Activated CD8-positive, alpha-beta memory T cell treated with anti-CD3 and anti-CD28 coated beads, Interleukin-2, amount 50 U/mL, for 1 hour (primary cell): ENCODE results near the gene PLN.

Source experiments
- DNase-seq: peaks from one replicate; pipeline ENCODE4 v3.0.0-alpha.2; 2020; ENCODE audit errors: extremely low read depth

The PLN gene

GRCh38 chr6:118537574-118537973 is 10.5 kb upstream of the PLN start:
- DNase-seq = no peak

GRCh38 chr6:118542184-118542952 is 5.7 kb upstream of the PLN start:
- DNase-seq = no peak

GRCh38 chr6:118544105-118544504 is 4.0 kb upstream of the PLN start:
- no peak for DNase-seq

GRCh38 chr6:118546164-118546879 is 1.8 kb upstream of the PLN start:
- DNase-seq = no peak

- DNase-seq = no peak
These were observed 1.2 kb upstream of the PLN start for GRCh38 chr6:118546880-118547218.

- no peak for DNase-seq
These were observed 517 bp downstream of the PLN start for GRCh38 chr6:118548613-118549012.

GRCh38 chr6:118551063-118552053 is 3.3 kb downstream of the PLN start:
- DNase-seq = no peak

GRCh38 chr6:118553132-118553531 is 5.0 kb downstream of the PLN start:
- no peak for DNase-seq

GRCh38 chr6:118554698-118555097 is 6.6 kb downstream of the PLN start:
- DNase-seq = no peak

GRCh38 chr6:118558464-118559217 is 10.5 kb downstream of the PLN start:
- no peak for DNase-seq

- DNase-seq = no peak
These were observed 11.6 kb downstream of the PLN start for GRCh38 chr6:118559659-118560058.

- DNase-seq = no peak
These were observed 14.2 kb downstream of the PLN start for GRCh38 chr6:118562248-118562647.

GRCh38 chr6:118562959-118563358 is 14.9 kb downstream of the PLN start:
- DNase-seq = no peak

GRCh38 chr6:118565311-118565960 is 17.3 kb downstream of the PLN start:
- no peak for DNase-seq

GRCh38 chr6:118567974-118568373 is 19.9 kb downstream of the PLN start:
- DNase-seq = no peak

- DNase-seq = no peak
These were observed 21.4 kb downstream of the PLN start for GRCh38 chr6:118569498-118569897.

GRCh38 chr6:118571121-118571520 is 23.0 kb downstream of the PLN start:
- no peak for DNase-seq

GRCh38 chr6:118574051-118574865 is 26.2 kb downstream of the PLN start:
- DNase-seq = no peak

- DNase-seq = no peak
These were observed 29.9 kb downstream of the PLN start for GRCh38 chr6:118577972-118578371.

GRCh38 chr6:118578617-118579016 is 30.5 kb downstream of the PLN start:
- no peak for DNase-seq
